Retinal pigment epithelial cell (primary cell): ENCODE data around the gene SERBP1.
A peak's percentile ranks its signal among the peaks of the same experiment; 100 is the strongest.

Experiments used
- DNase-seq: peaks from one replicate; pipeline ENCODE4 v3.0.0-alpha.2; 2010; ENCODE audit warnings: low read depth
- H3K4me3 ChIP-seq: 2 replicates; pipeline ENCODE4 v1.5.1; 2011; ENCODE audit warnings: mild to moderate bottlenecking, low read length, control low read depth, moderate library complexity
- CTCF ChIP-seq: conservative IDR thresholded peaks from 2 replicates; pipeline ENCODE4 v1.5.1; 2011; ENCODE audit warnings: low read depth, low read length, control low read depth, inconsistent platforms

Gene SERBP1

DNA sequence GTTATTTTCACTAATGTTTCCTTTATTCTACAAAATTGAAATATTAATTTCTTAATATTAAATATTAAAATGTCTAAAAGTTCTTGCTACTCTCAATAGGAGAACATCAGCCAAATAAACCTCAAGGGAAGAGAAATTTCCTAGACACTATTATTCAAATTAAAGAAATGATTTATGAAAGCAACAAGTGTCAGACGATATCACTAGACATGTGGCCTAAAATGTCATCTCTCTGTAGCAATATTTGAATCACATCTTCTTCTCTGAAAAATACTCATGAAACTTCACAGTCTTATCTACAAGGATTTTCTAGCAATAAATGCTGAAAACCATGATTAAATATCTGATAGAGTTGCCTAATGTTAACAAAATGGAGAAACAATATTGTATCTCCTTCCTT lies 2.5 kb upstream of the SERBP1 start:
- no peak for DNase-seq
- TF ChIP-seq CTCF = no peak
- no peak overlapping the region for H3K4me3 ChIP-seq

DNA sequence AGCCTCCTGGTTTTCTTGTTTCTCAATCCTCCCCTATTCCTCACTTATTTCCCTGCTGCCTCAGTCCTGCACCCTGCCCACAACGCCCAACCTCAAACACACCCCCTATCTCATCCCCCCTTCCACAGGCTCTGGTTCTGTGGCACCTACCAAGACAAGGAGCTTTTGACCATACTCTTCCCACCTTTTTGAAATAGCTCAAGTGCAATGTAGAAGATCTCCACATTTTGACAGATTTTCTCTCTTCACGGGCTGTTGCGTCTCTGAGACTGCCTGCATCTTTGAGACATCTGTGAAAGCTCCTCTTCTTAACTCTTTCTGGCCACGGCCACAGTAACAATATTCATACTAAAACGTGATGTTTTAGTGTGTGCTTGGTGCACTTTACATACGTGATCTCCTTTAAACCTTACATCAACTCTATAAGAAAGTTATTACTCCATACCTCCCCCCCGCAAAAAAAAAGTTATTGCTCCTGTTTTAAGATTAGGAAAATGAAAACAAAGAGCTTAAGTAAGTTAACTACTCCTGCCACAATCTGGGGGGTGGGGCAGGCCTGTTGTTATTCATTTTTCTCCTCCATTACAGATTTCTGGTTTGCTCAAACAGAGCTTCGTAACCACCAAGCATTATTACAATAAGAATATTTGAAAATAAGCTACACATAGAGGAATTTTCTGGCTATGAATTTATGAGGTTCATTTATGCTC lies 1.8 kb upstream of the SERBP1 start:
- H3K4me3 ChIP-seq = no peak overlapping the region
- TF ChIP-seq CTCF = no peak
- no peak for DNase-seq

DNA sequence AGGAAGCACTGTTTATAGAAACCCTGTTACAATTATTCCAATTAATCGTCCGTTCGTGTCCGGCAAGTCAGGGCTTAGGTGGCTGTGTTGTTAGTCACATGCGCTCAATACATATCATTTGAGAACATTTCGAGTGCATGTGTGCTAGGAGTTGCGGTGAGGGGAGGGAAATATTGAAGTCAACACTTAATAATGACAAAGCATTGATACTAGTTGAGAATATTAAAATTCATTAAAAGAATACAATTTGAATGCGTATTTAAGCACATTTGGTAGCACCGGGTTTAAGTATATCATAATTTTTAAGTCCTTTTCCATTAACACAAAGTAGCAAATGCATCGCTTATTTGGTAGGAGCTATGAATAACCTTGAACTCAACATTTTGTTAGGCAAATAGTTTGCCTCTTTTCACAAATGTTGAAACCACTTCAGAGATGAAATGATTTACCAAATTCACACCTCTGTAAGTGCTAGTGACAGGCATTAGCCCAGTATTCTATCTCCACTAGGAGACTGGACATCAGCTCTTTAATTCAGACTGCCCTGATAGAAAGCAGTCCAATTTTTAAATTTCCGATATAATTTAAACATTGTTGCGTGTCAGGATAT lies 1.1 kb upstream of the SERBP1 start:
- no peak for DNase-seq
- peak overlapping the region; percentile 97 for H3K4me3 ChIP-seq
- no peak for TF ChIP-seq CTCF

- peak overlapping the region; percentile 97 for H3K4me3 ChIP-seq
- no peak for DNase-seq
- no peak for TF ChIP-seq CTCF
Observed at GRCh38 chr1:67429528-67430357, 459 bp downstream of the SERBP1 start.

- no peak for DNase-seq
- TF ChIP-seq CTCF = no peak
Observed at GRCh38 chr1:67429011-67429527, 1.1 kb downstream of the SERBP1 start.

GRCh38 chr1:67427947-67428346 lies 2.3 kb downstream of the SERBP1 start:
- DNase-seq = no peak
- TF ChIP-seq CTCF = no peak
- peak overlapping the region; percentile 97 for H3K4me3 ChIP-seq

More at GRCh38 chr1:67429011-67429527, 1.1 kb downstream of the SERBP1 start:
- H3K4me3 ChIP-seq = peak overlapping the region; percentile 97
